Activated T-helper 9 cell treated with anti-CD3 and anti-CD28 coated beads, Interleukin-2, amount 50 U/mL, for 16 hours (primary cell): ENCODE results near the gene CYP27C1.
"Not testable (repeated sequence)": the region's sequence is repeated elsewhere in the genome, so short reads cannot be mapped to it uniquely, and the experiment has no call there.

Experiments used
- DNase-seq: peaks from one replicate; pipeline ENCODE4 v3.0.0-alpha.2; 2020; ENCODE audit warnings: low read depth

CYP27C1 gene, protein sequence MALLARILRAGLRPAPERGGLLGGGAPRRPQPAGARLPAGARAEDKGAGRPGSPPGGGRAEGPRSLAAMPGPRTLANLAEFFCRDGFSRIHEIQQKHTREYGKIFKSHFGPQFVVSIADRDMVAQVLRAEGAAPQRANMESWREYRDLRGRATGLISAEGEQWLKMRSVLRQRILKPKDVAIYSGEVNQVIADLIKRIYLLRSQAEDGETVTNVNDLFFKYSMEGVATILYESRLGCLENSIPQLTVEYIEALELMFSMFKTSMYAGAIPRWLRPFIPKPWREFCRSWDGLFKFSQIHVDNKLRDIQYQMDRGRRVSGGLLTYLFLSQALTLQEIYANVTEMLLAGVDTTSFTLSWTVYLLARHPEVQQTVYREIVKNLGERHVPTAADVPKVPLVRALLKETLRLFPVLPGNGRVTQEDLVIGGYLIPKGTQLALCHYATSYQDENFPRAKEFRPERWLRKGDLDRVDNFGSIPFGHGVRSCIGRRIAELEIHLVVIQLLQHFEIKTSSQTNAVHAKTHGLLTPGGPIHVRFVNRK

DNA sequence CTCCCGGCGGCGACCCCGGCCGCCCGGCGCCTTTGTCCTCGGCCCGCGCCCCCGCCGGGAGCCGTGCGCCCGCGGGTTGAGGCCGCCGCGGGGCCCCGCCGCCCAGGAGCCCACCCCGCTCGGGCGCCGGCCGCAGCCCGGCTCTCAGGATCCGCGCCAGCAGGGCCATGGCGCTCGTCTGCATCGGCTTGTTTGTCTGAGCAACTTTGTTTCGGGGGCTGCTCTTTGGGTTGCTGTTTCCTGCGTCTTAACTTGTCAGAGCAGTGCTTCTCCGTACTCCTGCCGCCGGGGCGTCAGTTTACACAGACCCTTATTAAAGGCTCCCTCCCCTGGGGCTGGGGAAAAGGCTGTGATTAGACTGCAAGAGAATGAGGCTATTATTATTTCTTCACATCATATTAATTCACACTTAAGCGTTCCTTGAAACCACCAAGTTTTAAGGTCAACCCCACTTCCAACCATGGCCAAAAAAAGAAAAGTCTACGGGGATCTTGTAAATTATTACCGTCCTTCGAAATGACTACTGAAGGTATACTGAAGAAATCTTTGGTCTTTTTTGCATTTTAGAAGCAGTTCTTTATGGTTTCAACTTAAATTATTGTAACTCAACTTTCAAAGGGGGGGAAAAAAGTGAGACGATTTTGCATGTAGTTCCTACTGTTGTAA is at the start of gene CYP27C1:
Gene CYP27C1, minus strand, starts transcription at position 198 of the 666 bp plus-strand sequence. Its CDS starts 29 bp downstream, at position 169.
- no peak for DNase-seq

DNA sequence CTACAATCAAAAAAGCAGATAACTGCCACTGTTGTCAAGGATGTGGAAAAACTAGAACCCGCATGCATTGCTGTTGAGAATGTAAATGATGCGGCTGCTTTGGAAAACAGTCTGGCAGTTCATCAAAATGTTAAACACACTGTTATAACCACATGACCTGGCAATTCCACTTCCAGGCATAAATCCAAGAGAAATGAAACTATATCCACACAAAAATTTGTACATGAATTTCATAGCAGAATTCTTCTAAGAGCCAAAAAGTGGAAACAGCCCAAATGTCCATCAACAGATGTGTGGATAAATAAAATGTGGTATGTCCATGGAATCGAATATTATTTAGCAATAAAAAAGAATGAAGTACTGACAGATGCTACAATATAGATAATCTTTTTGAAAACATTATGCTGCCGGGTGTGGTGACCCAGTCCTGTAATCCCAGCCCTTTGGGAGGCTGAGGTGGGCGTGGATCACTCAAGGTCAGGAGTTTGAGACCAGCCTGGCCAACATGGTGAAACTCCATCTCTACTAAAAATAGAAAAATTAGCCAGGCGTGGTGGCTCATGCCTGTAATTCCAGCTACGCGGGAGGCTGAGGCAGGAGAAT is 41.8 kb upstream of the CYP27C1 start:
- DNase-seq: no peak

DNA sequence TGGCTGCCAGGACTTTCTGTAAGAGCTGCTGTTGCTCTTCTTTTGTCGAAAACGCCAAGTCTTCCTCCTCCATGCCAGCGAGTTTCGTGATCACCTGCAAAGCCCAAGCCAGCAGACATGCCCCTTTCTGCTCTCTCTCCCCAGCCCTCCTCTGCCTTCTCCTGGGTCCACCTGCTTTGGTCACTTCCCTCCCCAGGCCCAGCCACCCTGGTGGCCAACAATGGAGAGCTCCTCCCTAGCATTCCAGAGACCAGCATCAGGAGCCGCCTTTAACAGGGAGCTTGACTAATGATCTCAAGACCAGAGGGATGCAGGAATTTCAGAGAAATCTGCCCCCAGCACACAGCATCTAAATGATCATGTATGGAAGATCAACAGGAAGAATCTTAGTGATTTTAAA is 39.3 kb upstream of the CYP27C1 start:
- DNase-seq: no peak

DNA sequence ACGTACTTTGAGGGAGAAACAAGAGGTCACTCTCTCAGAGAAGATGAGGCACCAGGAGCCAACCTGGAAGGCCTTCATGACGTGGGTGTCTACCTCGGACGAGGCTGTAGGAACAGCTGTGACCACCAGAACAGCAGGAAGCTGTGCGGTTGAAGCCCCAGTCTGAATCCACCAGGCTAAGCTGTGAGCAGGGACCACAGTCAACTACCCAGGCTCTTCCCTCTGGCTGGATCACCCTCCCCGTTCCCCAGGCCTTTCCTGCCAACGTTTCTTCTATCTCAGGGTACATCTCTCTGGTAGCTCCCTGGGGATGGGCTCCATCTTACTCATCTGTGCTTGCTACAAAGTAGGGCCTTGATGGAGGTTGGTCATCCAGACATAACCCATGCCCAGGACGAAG is 36.8 kb upstream of the CYP27C1 start:
- no peak for DNase-seq

DNA sequence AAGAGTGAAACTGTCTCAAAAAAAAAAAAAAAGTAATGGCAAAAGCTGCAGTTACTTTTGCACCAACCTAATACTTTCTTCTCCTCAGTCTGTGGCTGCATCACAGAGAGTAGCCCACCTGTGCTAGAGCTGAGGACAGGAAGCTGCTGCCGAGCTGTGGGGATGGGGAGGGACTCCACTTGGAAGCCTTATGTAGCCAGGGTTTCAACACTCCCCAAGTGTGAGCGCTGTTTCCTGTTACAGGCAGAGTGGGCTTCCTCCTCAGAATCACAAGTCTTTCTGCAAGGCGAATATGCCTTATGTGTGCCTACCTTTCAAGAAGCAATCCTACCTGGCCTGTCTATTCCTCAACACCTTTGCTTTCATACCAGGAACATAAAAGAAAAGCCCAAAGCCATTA is 36.3 kb upstream of the CYP27C1 start:
- DNase-seq: no peak

DNA sequence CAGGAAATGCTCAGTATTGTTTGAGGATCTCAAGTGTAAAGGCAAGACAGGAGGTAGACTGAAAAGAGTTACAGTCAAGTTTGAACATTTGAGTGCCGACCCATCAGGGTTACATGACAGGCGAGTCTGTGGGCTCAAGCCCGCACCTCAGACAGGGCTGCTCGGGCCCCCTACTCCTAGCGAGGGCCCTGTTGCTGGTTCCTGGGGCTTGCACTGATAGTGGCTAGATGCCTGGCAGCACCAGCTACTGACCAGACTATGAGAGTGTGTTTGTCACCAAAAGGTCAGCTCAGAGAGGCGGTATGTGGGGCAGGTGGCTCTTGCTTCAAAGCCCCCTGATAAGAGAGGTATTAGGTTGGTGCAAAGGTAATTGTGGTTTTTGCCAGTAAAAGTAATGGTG is 35.6 kb upstream of the CYP27C1 start:
- no peak for DNase-seq

DNA sequence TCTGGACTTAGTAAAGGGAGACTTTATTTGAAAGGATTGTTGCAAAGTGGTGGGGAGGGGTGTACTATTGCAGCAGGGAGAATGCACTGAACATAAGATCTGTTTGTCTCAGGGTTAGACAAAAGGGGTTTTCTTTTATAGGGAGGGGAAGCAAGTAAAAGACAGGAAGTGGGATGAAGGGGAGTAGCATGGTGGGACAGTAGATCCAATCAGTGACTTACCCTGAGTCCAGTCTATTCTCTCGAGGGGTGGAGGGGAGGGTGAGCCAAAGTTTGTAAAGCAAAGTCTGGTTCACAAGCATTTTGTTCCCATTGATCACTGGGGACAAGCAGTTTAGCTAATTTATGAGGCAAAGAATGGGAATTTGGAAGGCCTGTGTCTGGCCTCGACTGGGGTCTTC is 35.0 kb upstream of the CYP27C1 start:
- DNase-seq: no peak

DNA sequence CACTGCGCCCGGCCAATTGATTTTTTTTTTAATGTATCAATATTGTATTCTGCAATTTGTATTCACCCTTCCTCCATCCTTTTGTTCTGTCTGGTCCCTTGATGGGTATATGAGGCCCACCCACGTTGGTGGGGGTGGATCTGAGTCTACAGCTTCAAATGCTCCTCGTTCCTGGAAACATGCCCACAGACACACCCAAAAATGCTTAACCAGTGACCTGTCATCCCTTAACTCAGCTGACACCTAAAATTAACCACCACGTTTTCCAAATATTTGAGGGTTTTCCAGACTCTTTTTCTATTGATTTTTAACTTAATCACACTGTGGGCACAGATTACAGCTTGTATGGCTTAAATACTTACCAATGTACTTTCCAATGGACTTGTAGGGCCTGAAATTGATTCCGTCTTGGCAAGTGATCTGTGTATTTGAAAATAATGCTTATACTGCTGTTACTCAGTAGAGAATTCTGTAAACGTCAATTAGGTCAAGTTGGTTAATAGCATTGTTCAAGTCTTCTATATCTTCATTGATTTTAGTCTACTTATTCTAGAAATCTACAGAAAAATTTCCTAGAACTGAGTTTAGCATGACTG is 34.4 kb upstream of the CYP27C1 start:
- DNase-seq: no peak

DNA sequence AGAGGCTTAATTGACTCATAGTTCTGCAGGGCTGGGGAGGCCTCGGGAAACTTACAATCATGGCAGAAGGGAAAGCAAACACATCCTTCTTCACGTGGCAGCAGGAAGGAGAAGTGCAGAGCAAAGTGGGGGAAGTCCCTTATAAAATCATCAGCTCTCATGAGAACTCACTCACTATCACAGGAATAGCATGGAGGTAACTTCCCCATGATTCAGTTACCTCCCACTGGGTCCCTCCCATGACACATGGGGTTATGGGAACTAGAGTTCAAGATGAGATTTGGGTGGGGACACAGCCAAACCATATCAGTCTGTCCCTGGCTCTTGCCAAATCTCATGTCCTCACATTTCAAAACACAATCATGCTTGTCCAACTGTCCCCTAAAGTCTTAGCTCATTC is 21.1 kb upstream of the CYP27C1 start:
- DNase-seq: not testable (repeated sequence)

DNA sequence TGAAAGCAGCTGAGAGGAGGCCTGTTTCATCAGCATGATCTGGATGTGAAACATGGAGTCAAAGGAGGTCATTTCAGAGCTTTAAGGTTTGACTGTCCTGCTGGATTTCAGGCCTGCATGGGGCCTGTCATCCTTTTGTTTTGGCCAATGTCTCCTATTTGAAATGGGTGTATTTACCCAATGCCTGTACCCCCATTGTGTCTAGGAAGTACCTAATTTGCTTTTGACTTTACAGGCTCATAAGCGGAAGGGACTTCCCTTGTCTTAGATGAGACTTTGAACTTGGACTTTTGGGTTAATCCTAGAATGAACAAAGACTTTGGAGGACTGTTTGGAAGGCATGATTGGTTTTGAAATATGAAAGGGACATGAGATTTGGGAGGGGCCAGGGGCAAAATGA is 19.3 kb upstream of the CYP27C1 start:
- no peak for DNase-seq

DNA sequence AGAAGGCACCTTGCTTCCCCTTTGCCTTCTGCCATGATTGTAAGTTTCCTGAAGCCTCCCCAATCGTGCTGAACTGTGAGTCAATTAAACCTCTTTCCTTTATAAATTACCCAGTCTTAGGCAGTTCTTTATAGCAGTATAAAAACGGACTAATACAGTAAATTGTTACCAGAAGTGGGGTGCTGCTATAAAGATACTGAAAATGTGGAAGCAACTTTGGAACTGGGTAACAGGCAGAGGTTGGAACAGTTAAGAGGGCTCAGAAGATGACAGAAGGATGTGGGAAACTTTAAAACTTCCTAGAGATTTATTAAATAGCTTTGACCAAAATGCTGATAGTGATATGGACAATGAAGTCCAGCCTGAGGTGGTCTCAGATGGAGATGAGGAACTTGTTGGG is 17.7 kb upstream of the CYP27C1 start:
- DNase-seq: not testable (repeated sequence)

DNA sequence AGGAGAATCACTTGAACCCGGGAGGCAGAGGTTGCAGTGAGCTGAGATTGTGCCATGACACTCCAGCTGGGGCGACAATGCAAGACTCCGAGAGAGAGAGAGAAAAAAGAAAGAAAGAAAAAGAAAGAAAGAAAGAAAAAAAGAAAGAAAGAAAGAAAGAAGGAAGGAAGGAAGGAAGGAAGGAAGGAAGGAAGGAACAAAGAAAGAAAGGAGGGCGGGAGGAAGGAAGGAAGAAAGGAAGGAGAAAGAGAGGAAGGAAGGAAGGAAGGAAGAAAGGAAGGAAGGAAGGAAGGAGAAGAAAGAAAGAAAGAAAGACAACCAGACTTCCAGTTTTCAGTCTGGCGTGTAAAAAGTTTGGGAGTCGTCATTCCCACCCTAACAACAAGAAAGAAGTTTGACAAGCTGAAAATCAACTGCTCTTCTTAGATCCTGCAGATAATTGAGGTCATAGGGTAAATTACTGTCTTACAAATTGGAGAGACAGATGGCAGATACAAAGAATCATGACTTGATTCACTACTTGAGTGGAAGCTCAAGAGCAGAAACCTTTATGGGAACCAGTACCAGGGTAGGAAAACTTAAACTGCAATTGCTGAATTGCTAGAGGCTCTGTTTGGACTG is 15.1 kb upstream of the CYP27C1 start:
- DNase-seq: no peak

DNA sequence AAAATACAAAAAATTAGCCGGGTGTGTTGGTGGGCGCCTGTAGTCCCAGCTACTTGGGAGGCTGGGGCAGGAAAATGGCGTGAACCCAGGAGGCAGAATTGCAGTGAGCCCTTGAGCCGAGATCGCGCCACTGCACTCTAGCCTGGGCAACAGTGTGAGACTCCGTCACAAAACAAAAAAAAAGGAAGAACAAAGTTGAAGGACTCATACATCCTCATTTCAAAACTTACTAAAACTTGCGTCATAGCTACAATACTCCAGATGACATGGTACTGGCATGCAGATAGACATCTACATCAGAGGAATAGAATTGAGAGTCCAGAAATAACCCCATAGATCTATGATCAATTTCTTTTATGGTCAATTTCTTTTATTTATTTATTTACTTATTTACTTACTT is 13.6 kb upstream of the CYP27C1 start:
- DNase-seq: no peak

DNA sequence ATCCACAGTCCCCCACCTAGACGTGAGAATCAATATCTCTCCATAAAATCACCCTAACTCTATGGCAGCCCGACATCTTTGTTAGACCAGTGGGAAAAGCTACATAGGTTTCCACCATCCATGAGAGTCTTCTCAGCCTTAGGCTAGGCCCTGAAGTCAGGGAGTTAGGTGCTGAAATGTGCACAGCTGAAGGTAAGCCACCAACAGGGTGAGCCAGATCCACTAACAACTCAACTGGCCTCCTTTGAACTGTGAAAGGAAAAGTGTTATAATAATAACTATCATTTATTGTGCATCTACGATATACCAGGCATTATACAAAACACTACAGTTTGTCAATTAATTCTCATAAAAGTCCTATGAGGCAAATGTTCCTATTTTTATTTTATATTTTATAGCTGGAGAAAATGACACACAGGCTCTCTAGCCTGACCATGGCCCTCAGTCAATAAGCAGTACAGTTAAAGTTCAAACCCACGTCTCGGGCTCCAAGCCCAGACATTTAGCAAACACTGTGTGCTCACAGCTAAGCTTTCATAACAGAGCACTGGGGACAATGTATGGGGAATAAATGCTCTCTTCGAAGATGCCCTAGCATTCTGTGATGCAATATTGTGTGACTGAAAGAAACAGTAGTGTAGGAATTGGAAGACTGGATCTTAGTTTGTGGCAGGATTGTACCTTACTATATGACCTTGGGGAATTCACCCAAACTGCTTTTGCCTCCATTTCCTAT is 11.2 kb upstream of the CYP27C1 start:
- no peak for DNase-seq

DNA sequence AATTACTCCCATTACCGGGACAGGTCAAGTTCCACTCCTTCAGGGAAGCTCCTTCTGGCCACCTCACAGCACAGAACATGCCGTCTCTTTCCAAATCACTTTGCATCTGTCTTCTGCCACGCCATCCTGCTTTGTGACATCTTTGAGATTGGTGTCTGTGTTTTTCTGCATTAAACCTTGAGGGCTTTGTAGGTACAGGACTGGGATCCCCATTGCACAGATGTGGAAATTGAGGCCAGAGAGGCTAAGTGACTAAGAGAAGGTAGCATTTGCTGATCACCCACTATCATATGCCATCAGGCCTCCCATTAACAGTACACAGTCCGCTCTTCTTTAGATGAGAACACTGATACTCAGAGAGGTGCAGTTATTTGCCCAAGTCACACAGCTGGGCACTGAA is 9.5 kb upstream of the CYP27C1 start:
- no peak for DNase-seq

DNA sequence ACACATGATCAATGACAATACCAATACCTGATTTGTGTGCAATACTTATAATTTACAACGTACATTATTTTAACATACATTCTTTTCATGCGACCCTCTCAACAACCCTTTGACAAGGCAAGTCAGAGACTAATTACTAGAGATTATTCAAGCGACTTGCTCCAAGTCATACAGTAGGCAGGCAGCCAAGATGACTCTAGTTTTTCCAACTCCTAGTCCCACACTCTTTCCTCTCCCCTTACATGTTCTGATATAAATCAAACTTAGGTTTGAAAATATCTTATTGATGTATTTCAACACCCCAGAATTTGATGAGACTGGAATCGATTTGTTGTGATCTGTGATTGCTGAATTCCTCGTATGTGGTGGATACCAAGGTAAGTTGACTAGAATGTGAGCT is 8.0 kb upstream of the CYP27C1 start:
- DNase-seq: no peak

DNA sequence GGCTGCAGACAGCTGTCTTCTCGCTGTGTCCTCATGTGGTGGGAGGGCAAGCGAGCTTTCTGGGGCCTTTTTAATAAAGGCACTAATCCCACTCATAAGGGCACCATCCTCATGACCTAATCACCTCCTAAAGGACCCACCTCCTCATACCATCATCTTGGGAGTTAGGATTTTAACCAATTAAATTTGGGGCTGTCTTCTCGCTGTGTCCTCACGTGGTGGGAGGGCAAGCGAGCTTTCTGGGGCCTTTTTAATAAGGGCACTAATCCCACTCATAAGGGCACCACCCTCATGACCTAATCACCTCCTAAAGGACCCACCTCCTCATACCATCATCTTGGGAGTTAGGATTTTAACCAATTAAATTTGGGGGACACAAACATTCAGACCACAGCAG is 7.2 kb upstream of the CYP27C1 start:
- not testable (repeated sequence) for DNase-seq

DNA sequence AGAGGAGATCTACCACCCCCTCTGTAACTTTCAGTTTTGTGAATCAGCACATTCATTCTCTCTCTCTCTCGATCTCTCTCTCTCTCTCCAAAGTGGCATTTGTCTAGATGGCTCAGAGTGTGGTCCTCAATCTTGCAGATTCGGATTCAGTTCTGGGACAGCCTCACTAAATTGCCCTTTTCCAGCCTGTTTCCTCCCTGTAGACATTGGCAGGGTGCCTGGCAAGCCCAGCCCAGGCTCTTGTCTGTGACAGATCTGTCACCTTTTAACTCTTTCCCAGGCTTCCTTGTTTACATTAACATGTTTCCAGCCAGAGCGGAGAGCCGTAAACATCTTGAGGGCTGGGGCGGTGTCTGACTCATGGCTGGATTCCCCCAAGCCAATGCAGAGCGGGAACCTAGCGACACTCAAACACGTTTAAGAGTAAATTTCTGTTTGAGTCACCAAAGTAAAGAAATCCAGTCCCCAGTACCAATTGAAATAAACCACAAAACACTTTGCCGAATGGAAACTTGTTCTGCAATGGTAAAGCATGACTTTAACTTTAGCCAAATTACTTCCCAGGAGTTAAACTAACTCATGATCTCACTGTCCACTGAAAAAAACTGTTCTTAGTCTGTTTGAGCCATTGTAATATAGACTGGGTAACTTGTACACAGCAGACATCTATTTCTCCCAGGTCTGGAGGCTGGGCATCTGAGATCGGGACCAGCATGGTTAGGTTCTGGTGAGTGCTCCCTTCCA is 6.6 kb upstream of the CYP27C1 start:
- no peak for DNase-seq

DNA sequence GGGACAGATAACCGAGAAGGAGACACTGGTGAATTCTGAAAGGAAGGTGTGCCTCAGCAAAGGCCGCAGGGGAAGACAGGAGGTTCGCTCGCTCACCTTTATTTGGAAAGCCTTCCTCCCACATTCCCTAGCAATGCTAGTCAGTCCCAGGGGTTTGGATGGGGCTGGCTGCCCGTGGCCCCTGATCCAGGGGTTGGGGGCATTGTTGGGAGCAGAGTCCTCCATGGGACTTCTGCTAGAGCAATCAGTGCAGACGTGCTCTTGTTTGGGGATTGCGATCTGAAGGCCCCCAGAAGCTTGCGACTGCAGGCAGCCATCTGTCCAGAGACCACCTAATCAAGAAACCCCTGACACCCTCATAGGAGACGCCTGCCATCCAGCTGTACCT is 6.0 kb upstream of the CYP27C1 start:
- no peak for DNase-seq

DNA sequence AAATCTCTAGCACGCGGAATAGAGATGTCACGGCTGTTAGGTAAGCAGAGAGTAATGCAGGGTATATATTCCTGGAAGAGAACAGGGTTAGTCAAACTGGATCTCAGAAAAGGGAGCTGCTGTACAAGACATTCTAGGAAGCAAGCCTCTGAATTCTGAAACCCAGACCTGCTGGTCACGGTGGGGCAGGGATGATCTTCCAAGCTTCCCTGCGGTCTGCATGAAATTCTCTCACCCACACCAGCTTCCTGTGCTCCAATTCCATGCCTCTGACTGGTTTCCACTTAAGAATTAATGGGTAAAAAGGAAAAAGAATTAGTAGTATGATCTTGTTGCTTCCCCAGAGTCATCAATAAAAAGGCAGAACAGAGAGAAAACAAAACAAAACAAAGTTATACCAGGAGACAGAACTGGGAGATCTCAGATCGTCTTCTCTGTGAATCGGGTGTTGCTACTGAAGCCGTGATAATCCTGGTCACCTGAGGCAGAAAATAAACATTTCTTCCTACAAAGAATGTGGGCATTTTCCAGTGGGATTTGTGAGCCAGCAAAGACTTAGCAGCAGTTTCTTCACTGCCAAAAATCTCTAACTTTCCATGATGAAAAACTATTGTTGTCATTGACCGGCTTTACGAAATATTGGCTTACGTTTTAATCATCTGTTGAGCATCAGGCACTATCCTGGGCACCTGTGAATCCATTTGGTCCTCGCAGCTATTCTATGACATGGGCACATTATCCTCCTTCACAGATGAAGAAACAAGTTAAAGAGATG is 5.3 kb upstream of the CYP27C1 start:
- DNase-seq: no peak
